Epithelial cell of esophagus (primary cell): ENCODE results near the gene SRA1.
"Not testable (repeated sequence)": the region's sequence is repeated elsewhere in the genome, so short reads cannot be mapped to it uniquely, and the experiment has no call there.

Experiments used
- DNase-seq: peaks from one replicate; pipeline ENCODE4 v3.0.0; 2010; ENCODE audit warnings: low read depth
- H3K4me3 ChIP-seq: 2 replicates; pipeline ENCODE4 v1.5.1; 2011; ENCODE audit warnings: mild to moderate bottlenecking, low read length, control low read depth
- CTCF ChIP-seq: IDR thresholded peaks from 2 replicates; pipeline ENCODE4 v1.5.1; 2011; ENCODE audit warnings: low read depth, mild to moderate bottlenecking, low read length, control low read depth, inconsistent platforms; ENCODE audit not compliant: insufficient read depth; ENCODE audit errors: missing control alignments

SRA1 gene

DNA sequence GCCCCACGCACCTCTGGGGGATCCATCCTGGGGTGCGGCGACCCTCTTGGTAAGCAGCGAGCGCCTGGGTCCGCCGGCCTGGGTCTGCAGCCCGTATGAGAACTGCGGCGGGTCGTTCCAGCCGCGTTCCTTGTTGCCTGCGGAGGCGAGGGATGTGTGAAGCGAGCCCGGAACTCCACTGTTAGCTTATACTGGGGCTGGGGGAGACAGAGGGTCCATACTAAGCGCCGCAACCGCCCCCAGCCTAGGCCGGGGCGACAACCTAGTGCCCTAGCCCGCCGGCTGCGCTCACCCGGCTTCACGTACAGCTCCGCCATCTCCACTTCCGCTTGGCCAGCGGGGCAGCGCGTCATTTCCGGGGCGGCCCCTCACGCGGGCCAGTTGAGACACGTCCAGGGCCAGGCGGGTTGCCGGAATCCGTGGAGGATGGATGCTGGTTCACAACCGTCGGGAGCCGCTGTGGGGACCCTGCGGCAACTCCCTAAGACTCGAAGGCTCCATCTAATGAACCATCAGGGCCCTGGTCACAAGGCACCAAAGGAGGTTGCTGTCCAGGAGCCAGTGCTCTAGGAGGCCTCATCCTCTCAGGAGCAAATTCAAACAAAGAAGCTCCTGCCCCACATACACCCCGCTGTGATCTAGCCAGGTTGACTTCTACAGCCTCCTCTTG lies at the start of gene SRA1:
Gene SRA1, minus strand, starts transcription at position 338 of the 670 bp plus-strand sequence. Its CDS starts 21 bp downstream, at position 317.
- no peak for TF ChIP-seq CTCF
- peak; percentile 94 for DNase-seq
- peak within 1 kb of the TSS; percentile 86 for H3K4me3 ChIP-seq

DNA sequence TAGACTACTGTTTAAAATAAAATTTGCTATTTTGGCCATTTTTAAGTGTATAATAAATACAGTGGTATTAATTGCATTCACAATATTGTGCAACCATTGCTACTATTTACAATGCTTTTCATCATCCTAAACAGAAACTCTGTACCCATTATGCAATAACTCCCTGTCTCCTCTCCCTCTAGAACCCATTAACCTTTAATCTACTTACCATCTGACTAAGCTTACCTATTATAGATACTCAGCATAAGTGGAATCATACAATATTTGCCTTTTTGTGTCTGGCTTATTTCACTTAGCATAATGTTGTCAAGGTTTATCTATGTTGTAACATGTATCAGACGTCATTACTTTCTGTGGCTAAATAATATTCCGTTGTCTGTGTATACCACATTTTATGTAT lies 49.8 kb upstream of the SRA1 start:
- H3K4me3 ChIP-seq: no peak overlapping the region
- no peak for TF ChIP-seq CTCF
- peak; percentile 79 for DNase-seq

GRCh38 chr5:140605879-140606278 lies 48.6 kb upstream of the SRA1 start:
- no peak for TF ChIP-seq CTCF
- no peak overlapping the region for H3K4me3 ChIP-seq
- no peak for DNase-seq

DNA sequence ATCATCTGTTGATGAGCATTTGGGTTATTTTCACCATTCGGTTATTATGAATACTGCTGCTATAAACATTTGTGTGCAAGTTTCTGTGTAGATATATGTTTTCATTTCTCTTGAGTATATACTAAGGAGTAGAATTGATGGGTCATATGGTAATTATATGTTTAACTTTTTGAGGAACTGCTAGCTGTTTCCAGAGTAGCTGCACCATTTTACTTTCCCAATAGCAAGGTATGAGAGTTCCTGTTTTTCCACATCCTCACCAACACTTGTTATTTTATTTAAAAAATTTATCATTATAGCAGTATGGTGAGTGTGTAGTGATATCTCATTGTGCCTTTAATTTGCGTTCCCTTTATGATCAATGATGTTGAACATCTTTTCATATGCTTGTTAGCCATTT lies 46.5 kb upstream of the SRA1 start:
- TF ChIP-seq CTCF: no peak
- no peak overlapping the region for H3K4me3 ChIP-seq

GRCh38 chr5:140603446-140603698 lies 46.1 kb upstream of the SRA1 start:
- H3K4me3 ChIP-seq, DNase-seq: not testable (repeated sequence)

More for the DNA sequence above, 46.5 kb upstream of the SRA1 start:
- no peak for DNase-seq

- no peak for TF ChIP-seq CTCF
Observed at GRCh38 chr5:140602147-140602546, 44.9 kb upstream of the SRA1 start.

GRCh38 chr5:140600096-140600495 lies 42.8 kb upstream of the SRA1 start:
- H3K4me3 ChIP-seq: no peak overlapping the region
- no peak for TF ChIP-seq CTCF
- no peak for DNase-seq

More at GRCh38 chr5:140602147-140602546, 44.9 kb upstream of the SRA1 start:
- no peak overlapping the region for H3K4me3 ChIP-seq
- no peak for DNase-seq
